HK-2 (cell line): ENCODE results near the gene IGDCC3.

Experiments used
- DNase-seq: peaks from one replicate; pipeline ENCODE4 v3.0.0-alpha.2; 2018; ENCODE audit not compliant: unreplicated experiment

The IGDCC3 gene

DNA sequence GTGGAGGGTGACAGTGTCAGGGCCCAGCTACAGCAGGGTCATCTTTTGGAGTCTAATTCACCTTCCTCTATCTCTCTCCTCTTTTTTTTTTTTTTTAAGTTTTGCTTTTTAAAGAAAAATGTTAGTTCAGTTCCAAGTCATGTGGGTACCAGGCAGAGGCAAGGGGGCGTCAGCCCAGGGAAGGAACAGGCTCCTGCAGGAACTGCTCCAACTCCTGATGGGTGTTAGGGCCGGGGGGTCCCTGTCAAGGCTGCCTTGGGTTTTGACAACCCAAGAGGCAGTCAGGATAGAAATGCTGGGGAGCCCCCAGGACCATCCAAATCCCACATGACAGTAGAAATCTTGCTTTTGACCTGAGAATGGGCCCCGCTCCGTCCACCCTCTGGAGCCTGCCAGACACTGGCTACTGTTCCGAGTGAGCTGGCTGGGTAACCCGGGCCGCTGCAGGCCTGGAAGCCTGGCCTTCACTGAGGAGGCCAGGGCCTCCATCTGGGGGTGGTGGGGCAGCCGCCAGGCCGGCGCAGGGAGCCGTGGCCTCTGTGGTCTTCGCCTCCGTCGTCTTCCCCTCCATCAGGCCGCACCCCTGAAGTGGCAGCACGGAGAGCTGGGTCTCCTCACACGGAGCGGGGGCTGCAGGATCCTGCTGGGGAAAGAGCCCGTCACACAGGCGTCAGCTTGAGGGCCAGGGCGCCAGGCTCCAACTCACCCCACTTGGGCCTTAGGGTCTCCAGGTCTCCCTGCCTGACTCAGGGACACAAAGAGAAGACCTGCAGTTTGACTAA, 49.1 kb downstream of the IGDCC3 start:
- no peak for DNase-seq

DNA sequence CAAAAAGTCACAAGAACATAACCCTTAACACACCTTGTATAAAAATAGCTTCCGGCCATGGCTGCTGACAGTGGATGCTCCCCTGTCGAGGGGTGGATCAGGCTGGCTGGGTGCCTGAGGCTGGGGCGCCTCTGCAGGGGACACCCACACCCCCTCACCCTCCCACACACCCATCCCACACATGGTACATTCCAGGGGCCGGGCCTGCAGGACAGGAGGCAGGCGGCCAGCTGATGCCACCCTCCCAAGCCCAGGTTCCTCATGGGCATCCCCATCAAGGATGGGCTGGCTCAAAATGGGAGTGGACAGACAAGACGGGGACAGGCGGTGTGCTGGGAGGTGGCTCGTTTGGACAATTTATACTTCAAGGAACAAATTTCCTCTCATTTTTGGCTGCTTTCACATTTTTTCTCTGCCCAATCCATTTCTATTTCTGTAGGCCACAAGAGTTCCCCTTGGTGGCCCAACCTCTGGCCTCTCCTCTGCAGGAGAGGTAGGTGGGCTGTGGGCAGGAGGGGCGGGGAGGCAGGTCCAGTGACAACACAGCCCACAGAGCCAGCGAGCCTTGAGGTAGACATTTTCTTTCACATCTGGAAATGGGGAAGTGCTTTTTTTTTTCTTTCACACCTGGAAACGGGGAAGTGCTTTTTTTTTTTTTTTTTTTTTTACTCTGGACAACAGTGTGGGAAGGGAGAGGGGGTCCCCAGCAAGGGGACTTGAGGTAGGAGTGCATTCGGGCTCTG, 50.0 kb downstream of the IGDCC3 start:
- DNase-seq = no peak

DNA sequence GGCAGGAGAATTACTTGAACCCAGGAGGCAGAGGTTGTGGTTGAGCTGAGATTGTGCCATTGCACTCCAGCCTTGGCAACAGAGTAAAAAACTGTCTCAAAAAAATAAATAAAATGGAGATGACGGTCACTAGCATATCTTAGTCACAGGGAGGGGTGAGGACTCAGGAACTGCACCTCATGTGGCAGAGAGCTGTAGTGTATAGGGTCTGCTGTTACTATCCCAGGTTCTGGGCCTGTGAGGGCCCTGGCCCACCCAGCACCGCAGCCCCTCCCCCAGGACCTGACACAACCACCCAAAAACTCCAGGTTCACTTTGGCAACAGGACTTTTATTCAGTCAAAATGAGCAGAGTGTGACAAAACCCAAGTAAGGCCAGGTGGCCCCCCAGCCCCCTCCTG, 51.0 kb downstream of the IGDCC3 start:
- DNase-seq = no peak

DNA sequence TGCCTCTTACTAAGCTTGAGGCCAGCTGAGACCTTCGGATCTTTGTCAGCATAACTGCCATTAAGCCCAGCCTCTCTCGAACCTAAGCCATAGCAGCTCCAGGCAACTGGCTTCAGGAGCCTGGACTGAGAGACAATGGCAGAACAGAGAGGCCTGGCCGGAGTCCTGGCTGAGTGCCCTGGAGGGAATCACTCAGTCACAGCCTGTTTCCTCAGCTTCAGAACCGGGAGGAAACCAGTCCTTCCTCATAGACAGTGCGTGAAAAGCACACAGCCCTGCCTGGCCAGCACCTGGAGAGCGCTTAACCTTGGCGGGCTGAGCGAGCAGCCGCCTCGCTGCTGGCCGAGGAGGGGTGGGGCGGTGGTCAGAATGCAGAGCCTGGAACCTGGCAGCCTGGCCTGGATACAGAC, 51.7 kb downstream of the IGDCC3 start:
- DNase-seq = no peak

DNA sequence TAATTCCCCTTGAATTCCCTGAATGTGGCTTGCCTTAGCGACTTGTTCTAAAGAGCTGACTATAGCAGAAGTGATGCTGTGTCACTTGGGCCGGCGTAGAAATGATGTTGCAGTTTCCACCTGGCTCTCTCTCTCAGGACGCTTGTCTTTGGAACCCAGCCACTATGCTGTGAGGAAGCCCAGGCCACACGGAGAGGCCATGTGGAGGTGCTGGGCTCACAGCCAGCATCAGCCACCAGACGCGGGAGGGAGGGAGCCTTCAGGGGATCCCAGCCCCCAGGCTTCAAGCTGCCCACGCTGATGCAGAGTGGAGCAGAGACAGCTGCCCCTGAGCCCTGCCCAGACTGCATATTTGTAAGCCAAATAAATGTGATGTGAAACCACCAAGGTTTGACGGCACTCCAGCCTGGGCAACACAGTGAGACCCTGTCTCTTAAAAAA, 54.7 kb downstream of the IGDCC3 start:
- no peak for DNase-seq

DNA sequence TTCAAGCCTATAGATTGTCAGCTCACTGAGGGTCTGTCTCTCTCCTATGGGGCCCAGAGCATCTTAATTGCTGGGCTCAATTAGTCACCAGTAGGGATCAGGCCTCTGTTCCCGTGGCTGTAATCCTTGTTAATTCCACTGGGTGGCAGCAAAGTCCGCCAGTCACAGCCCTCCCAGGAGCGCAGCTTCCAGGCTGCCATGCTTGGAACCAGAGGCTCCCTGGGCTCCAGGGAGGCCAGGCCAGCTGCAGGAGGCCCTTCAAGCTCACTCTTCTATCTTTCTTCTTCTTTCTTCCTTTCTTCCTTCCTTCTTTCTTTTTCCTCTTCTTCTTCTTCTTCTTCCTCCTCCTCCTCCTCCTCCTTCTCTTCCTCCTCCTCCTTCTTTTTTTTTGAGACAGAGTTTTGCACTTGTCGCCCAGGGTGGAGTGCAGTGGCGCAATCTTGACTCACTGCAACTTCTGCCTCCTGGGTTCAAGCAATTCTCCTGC, 58.9 kb downstream of the IGDCC3 start:
- peak; percentile 71 for DNase-seq

DNA sequence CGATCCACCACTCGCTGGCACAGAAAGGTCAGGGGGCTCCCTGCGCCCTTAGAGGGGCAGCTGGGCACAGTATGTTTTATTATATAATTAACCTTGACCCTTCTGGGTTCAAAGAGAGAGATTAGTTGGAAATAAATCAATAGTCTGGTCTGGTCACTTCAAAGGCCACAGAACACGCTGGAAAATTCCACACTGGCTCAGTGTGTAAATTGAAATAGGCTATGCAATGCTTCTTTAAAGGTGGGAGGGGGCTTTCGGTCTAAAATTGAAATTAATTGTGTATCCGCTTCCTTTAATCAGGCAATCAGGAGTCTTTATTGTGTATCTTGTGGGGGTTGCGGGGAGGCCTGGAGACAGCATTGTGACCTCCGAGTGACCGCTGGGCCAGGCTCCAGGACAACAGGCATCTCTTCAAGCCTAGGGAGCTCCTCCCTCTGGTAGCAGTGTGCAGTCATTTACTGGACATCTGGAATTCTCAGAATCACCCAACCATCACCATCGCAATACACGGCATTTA, 65.3 kb downstream of the IGDCC3 start:
- DNase-seq = no peak

DNA sequence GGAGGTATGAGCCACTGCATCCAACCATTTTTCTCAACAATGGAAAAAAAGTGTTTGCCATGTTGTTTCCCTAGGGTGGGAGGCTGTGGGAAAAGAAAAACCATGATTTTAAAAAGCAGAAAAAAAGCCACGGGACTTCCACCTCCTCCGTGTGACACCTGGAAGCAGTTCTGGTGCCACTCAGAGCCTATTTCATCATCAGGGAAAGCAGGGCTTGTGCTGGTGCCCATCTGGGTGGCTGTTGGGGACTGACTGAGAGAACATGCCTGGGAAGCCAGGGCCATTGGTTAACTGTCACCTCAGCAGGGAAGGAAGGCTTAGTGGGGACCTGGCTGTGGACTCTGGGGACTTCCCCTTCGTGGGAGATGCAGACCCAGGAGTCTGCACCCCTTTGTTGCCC, 66.0 kb downstream of the IGDCC3 start:
- no peak for DNase-seq

DNA sequence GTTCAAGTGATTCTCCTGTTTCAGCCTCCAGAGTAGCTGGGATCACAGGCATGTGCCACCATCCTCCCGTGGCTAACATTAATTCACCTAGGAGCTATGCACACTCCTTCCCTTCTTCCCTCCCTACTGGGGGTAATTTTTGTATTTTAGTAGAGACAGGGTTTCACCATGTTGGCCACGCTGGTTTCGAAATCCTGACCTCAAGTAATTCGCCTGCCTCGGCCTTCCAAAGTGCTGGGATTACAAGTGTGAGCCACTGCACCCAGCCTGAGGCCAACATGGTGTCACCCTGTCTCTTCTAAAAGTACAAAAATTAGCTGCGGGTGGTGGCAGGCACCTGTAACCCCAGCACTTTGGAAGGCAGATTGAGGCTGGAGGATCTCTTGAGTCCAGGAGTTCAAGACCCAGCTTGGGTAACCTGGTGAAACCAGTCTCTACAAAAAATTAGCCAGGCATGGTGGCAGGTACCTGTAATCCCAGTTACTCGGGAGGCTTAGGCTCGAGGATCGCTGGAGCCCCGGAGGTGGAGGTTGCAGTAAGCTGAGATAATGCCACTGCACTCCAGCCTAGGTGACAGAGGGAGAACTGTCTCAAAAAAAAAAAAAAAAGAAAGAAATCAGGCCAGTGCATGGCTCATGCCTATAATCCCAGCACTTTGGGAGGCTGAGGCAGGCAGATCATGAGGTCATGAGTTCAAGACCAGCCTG, 67.2 kb downstream of the IGDCC3 start:
- no peak for DNase-seq

DNA sequence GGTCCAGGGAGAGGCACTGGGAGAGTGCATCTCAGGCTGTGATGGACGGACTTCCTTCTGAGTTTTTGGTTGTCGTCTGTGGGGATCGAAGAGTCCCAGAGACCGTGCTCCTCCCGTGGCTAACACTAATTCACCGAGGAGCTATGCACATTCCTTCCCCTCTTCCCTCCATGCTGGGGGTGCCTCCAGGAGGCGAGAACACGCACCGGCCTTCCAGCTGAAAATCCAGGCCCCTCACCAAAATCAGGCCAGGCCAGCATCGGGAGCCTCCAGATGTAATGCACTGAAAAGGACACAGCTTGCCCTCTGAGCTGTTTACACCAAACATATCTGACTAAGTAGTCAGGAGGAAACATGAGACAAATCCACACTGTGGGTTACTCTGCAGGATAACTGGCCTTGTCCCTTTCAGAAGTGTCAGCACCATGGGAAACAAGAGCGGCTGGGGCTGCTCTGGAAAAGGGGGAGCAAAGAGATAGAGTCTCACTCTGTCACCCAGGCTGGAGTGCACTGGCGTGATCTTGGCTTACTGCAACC, 67.9 kb downstream of the IGDCC3 start:
- DNase-seq = no peak

DNA sequence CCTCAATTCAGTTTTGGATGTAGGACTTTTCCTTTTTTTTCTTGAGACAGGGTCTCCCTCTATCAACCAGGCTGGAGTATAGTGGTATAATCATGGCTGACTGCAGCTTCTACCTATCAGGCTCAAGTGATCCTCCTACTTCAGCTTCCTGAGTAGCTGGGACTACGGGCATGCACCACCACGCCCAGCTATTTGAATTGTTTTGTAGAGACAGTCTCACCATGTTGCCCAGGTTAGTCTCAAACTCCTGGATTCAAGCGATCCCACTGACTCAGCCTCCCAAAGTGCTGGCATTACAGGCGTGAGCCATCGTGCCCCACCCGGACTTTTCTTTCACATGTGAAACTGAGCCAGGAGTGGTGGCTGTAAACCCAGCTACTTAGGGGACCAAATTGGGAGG, 69.8 kb downstream of the IGDCC3 start:
- no peak for DNase-seq

DNA sequence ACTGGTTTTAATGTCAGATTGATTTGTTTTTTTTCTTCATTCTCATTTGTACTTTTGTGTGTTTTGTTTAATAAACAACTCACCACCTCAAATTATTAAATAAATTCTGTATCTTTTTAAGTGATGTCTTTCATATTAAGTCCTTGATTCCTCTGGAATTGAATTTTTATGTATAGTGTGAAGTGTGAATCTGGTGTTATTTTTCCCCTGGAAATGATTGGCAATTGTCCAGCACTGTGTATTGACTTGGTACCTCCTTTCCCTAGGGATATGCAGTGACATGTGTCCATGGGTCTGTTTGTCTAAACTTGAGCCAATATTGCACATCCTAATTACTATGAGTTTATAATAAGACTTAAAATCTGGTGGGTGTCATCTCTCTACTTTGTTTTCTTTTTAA, 71.3 kb downstream of the IGDCC3 start:
- DNase-seq = no peak

DNA sequence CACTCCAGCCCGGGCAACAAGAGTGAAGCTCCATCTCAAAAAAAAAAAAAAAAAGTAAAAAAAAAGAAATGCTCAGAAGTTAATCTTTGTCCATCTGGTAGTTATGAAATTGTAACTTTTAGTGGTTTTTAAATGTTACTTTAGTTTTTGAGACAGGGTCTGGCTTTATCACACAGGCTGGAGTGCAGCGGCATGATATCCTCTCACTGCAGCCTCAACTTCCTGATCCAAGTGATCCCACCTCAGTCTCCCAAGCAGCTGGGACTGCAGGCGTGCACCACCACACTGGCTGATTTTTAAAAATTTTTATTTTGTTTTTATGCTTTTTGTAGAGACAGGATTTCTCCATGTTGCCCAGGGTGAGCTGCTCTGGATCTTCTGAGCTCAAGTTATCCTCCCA, 72.0 kb downstream of the IGDCC3 start:
- no peak for DNase-seq

DNA sequence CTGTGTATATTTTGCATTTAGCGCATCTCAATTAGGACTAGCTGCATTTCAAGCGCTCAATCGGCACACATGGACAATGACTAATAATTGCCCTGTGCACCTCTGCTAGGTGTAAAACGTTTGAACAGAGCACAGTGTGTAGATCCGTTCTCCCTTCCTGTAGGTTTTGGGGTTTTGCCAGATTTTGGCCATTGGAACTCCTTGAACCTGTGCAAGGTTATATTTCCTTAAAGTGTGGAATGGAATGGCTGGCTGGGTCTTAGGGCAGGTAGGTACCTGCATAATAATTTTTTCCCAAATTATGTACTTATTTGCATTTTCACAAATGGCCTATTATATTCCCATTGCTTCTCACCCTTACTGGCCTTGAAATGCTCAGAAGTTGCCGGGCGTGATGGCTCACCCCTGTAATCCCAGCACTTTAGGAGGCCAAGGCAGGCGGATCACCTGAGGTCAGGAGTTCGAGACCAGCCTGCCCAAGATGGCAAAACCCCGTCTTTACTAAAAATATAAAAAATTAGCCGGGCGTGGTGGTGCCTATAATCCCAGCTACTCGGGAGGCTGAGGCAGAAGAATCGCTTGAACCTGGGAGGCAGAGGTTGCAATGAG, 72.5 kb downstream of the IGDCC3 start:
- DNase-seq = no peak

DNA sequence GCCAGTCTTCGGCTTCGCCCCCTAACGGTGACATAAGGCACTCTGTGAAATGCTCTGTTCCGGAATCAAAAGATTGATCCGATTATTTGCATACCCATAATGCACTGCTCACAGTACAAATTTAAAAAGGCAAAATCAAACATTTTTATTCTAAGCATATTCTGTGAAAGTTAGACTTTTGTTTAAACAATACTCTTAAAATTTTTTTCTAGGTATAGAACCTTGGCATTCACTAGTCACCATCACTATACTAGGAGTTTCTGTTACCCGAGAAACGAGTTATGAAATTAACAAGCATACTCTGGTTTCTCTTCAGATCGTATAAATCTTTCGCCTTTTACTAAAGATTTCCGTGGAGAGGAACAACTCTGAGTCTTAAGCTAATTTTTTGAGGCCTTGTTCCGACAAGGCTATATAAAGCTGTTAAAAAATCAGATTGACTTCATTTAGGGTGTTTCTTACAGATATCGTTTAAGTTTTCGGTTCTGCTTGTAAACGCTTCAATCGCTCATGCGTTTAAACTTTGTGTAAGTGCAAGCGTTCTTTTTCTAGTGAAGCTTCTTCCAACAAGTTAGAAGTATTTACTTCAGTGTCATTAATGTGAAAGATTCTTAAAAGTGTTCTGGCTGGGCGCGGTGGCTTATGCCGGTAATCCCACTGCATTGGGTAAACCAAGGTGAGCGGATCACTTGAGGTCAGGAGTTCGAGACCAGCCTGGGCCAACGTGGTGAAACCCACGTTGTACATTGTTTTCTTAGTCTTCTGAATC, 73.2 kb downstream of the IGDCC3 start, which contains the start of gene RNU5B-1:
RNU5B-1 (plus strand) TSS at position 297 of the 769 bp plus-strand sequence.
- peak; percentile 79 for DNase-seq

DNA sequence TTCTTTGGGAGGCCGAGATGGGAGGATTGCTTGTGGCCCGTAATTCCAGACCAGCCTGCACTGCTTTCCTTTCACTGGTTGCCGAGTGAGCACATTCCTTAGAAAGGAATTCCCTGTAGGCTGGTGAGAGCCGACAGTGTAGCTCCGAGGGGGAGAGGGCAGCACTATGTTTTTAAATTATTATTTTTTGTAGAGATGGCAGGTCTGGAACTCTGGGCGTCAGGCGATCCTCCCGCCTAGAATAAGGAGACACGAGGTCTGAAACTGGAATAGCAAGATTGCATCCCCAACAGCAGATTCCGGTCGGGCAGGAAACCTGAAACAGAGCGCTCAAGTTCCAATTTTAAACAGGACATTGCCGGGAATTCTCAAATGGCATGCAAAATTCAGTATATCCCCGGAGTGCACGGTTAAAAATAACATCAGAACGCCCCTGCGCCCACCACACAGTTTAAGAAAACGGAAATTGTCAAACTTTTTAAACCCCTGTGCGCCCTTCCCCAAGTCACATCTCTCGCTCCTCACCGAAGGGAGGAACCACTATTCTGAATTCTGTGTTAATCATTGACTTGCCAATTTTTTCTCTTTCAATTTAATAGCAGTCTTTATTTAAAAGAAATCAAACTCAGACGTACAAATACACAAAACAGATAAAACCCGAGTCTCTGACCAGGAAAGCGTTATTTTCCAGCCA, 74.0 kb downstream of the IGDCC3 start:
- peak; percentile 31 for DNase-seq

DNA sequence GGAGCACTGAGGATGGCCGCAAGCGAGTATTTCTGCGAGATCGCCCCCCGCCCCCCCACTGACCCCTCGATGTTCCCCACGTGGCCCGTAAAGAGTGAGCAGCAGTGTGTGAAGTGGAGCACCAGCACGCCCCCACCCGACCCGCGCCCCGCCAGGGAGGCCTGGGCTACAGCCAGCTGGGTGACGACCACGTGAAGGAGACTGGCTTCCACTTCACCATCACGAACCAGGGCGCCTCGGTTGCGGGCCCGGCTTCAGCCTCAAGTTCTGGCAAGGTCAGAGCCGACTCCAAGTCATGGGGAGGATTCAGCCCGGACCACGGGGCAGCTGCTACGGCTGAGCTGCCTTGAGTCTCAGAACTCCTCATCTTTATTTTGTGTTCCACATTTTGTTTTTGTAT, 75.7 kb downstream of the IGDCC3 start:
- no peak for DNase-seq

DNA sequence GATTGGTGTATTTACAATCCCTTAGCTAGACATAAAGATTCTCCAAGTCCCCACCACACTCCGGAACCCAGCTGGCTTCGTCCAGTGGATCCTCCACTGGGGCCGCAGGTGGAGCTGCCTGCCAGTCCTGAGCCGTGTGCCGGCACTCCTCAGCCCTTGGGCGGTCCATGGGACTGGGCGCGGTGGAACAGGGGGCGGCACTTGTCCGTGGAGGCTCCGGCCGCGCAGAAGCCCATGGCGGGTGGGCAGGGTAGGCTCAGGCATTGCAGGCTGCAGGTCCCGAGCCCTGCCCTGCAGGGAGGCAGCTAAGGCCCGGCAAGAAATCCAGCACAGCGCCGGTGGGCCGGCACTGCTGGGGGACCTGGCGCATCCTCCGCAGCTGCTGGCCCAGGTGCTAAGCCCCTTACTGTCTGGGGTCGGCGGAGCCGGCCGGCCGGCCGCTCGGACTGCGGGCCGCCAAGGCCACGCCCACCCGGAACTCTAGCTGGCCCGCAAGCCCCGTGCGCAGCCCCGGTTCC, 76.8 kb downstream of the IGDCC3 start:
- DNase-seq = no peak

DNA sequence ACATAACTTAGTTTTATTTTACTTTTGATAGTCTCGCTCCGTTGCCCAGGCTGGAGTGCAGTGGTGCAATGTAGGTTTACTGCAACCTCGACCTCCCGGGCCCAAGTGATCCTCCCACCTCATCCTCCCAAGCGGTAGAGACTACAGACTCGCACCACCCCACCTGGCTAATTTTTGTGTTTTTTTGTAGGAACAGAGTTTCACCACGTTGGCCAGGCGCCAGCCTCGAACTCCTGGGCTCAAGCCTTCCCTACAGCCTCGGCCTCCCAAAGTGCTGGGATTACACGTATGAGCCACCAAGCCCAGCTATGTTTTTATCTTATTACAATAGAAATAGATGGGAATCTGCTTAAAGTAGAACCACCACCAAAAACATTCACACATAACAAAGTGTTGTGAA, 79.1 kb downstream of the IGDCC3 start:
- DNase-seq = no peak
